ENCODE measurements around the gene P2RX1.
A peak's percentile ranks its signal among the peaks of the same experiment; 100 is the strongest.

The P2RX1 gene

DNA sequence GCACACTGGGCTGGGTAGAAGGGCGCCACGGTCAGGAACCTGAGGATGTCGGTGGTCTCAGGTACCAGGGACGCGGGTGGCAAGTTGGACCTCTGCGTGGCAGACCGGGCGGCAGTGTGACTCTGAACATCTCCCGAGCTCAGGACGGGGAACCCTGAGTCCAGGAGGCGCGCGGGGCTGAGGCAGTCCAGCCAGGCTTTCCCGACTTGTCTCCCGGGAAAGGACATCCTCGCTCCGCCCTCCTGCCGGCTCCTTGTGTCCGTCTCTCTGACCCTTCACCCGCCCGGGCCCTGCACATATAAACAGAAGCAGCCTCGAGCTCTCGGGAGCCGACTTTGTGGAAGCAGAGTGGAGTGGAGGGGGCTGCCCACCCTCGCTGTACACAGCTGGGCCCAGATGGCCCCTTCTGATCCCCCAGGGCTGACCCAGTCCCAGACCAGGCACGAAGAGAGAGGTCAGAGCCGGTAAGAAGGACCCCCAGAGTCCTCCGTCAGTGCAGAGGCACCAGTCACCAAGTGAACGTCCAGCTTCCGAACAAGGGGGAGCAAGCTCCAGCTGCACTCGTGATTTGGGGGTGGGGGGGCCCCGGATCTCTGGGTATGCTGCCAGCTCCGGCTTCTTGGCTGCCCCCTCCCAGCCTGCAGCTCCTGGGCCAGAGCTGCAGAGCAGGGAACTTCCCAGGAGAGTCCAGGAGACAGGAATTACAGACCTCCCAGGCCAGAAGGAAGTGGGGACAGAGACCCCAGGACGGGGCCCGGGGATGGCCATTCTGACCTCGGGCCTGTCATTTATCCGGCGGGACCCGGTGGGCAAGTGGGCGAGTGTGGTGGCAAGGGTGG, 8.5 kb upstream of the P2RX1 start:
- DNase-seq (ENCODE audit: low spot score) = no peak

DNA sequence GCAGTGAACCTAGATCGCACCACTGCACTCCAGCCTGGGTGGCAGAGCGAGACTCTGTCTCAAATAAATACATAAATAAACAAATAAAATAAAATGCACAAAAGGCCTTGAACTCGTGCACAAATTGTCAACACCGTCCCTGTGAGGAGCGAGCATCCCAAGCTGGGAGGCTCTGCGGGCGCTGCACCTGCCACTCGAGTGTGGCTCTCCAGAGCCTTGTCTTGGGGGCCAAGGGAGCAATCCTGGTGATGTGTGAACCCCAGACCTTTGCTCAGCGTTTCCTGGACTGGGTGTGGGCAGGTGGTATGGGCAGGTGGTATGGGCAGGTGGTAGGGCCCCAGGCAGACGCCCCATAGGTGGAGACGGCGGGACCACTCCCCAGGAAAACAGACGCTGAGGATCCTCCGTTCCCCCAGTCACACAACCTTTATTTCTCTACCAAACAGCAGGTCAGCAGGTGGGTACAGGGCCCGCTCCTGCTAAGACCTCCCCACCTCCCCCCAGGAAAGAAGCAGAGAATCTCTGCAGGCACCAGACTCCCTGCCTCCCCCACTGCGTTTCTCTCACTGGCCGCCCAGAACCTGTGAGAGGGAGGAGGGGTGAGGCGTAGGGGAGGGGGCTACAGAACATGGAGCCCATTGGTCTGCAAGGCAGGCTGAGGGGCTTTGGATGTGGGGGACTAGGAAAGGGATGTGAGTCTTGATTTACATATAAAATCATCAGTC, 7.4 kb upstream of the P2RX1 start:
- DNase-seq (ENCODE audit: low spot score) = no peak

- DNase-seq (ENCODE audit: low spot score) = no peak
These were observed 6.5 kb upstream of the P2RX1 start for GRCh38 chr17:3922765-3923164.

- DNase-seq (ENCODE audit: low spot score) = no peak
These were observed 5.4 kb upstream of the P2RX1 start for GRCh38 chr17:3921502-3922319.

DNA sequence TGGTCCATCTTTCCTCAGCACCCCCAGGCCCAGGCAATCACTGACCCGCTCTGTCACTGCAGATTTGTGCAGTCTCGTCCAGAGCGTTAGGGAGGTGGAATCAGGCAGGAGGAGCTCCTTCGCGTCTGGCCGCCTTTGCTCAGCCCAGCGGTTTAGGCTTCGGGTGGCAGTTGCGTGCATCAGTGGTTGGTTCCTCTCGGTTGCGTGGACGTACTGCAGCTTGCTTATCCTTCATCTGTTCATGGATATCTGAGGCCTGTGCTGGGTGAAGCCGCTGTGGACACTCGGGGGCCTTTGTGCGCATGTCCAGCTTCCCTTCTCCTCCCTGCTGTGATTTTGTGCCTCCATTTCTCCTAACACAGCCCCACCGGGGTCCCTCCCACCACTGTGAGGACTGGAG, 4.7 kb upstream of the P2RX1 start:
- DNase-seq (ENCODE audit: low spot score) = no peak

GRCh38 chr17:3919123-3919624, 2.9 kb upstream of the P2RX1 start:
- DNase-seq (ENCODE audit: low spot score) = no peak

DNA sequence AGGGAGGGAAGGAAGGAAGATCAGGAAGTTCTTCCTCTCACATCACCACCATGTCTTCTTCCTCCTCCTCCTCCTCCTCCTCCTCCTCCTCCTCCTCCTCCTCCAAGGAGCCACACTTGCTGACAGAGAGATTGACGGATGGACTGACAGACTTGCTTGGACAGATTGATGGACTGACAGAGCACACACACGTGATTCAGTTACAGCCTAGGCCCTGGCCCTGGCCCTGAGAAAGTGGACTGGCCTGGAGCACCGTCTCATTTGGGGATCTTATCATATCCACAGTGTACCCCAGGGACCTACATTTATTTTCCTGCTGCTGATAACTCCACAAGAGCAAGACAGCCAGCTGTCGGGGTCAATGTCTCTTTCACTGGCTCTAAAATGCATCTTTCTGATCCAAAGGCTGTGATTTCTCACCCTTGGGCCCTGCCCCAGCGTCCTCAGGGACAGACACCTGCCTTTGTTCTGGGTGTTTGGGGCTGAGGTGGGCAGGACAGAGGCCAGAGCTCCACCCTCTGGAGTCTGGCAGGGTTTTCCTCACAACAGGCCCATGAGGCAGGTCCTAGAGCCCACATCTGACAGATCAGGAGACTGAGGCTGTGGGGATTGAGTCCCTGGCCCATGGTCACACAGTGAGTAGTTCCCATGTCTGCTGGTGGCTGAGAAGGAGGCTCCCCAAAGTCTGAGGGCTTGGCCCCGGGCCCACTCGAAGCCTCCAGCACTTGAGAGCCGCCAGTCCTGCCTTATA, 2.3 kb upstream of the P2RX1 start:
- DNase-seq (ENCODE audit: low spot score) = no peak

DNA sequence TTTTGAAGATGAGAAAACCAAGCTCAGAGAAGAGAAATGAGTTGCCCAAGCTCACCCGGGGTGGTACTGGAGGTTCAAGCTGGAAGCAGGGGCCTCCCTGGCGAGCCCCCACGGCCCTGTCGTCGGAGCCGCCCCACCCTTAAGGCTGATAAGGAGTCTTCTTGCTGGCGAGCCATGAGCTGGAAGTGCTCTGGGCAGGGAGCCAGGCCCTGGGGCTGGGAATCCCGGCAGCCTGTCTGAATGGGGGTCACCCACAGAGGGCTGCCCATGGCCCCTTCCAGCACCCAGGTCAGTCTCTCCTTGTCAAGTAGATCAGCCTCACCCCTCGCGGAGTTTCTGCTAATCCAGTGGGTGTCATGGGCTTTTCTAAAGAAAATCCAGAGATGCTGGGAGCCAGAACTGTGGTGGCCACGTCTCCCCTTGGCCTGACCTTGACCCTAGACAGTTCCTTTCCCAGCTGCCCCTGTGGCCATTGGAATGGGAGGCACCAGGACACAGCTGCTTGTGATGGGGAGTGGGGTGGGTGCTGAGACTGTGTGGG, 1.2 kb upstream of the P2RX1 start:
- DNase-seq (ENCODE audit: low spot score) = no peak

- DNase-seq (ENCODE audit: low spot score) = no peak
These were observed 560 bp upstream of the P2RX1 start for GRCh38 chr17:3916825-3917224.

DNA sequence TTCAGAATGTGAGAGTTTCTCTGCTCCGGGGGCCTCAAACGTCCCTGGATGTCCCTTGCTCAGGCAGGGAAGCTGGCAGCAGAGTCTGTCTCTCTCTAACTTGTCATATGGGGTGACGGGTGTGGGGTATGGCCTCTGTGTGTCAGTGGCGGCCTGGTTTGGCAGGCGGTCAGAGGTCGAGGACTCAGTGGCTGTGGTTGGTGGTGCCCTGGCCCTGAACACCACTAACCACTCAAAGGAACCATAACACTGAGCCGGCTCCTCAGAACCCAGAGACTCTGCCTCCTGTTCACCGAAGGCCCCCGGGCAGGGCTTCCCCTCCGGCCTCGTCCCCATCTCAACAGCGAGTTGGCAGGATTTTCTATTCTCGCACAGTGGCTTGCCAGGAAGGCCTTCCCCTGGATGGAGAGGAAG, 677 bp downstream of the P2RX1 start:
- DNase-seq (ENCODE audit: low spot score) = no peak

DNA sequence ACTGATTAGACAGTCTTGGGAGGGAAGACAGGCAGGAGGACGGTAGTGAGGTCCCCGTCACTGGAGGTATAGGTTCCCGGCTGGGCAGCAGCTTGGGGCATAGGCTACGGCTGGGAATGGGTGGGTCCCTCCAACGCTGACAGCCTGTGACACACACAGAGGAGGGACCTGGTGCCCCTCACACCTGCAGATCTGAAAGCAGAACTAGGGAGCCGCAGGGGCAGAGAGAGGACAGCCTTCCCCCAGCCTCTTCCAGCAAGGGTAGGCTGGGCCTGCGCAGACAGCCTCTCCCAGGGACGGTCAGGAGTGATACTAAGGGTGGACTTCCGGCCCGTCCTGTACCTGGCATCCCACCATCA, 2.0 kb downstream of the P2RX1 start:
- DNase-seq (ENCODE audit: low spot score) = no peak

- peak; percentile 72 for DNase-seq (ENCODE audit: low spot score)
These were observed 2.5 kb downstream of the P2RX1 start for GRCh38 chr17:3913531-3914311.

GRCh38 chr17:3912827-3913226, 3.4 kb downstream of the P2RX1 start:
- no peak for DNase-seq (ENCODE audit: low spot score)

GRCh38 chr17:3911271-3912053, 4.8 kb downstream of the P2RX1 start:
- no peak for DNase-seq (ENCODE audit: low spot score)

- no peak for DNase-seq (ENCODE audit: low spot score)
These were observed 5.6 kb downstream of the P2RX1 start for GRCh38 chr17:3910420-3911270.

- no peak for DNase-seq (ENCODE audit: low spot score)
These were observed 7.0 kb downstream of the P2RX1 start for GRCh38 chr17:3909257-3909656.

GRCh38 chr17:3907483-3908216, 8.6 kb downstream of the P2RX1 start:
- DNase-seq (ENCODE audit: low spot score) = no peak

- DNase-seq (ENCODE audit: low spot score) = no peak
These were observed 9.4 kb downstream of the P2RX1 start for GRCh38 chr17:3906881-3907280.

Data from kidney capillary endothelial cell (primary cell).